HG03103 (cell line): ENCODE data around the gene MYDGF.

Source experiments
- ATAC-seq: cut with Tn5 transposase; IDR thresholded peaks from one replicate; pipeline ENCODE4 v1.9.1; 2021; ENCODE audit warnings: low read depth; ENCODE audit not compliant: unreplicated experiment

The MYDGF gene

GRCh38 chr19:4619668-4620294 is 50.4 kb downstream of the MYDGF start:
- ATAC-seq = no peak

GRCh38 chr19:4618019-4618418 is 52.1 kb downstream of the MYDGF start:
- no peak for ATAC-seq

GRCh38 chr19:4613254-4613751 is 56.8 kb downstream of the MYDGF start:
- no peak for ATAC-seq

- no peak for ATAC-seq
Measured at GRCh38 chr19:4609878-4610511, 60.1 kb downstream of the MYDGF start.
